HCT116 (cell line): ENCODE results near the gene WNT11. TPM values are rescaled to one million over a fixed set of nuclear protein-coding genes. Genes with fewer than 3 reads are reported as not detected.

Source experiments
- ATAC-seq: fragments of 200-7000 bp; cut with Tn5 transposase; 2 replicates; pipeline ENCODE4 v1.9.1; 2020; ENCODE audit warnings: mild to moderate bottlenecking, moderate library complexity
- BruUV-seq: library from RNA; stranded (reverse); fragments of 400-500 nt; replicated peaks from 2 replicates; lab custom pipeline; 2021; lab: Mats Ljungman, UMichigan
- CTCF ChIA-PET: fragments of 300-600 bp; sonication (Branson Sonifier 250); formaldehyde crosslinking; loops from one replicate; lab custom pipeline; 2021; ENCODE audit warnings: antibody characterized with exemption; lab: Charles Lee
- POLR2A ChIA-PET: fragments of 300-600, 350-600 bp; sonication (Branson Sonifier 250); formaldehyde crosslinking; loops from one replicate; lab custom pipeline; 2021; ENCODE audit warnings: antibody characterized with exemption; lab: Charles Lee
- RAD21 ChIA-PET, 2 experiments: fragments of 300-600 bp; sonication (Branson Sonifier 250); formaldehyde crosslinking; loops; one replicate each; lab custom pipeline; 2023; ENCODE audit warnings: low total read pairs in 2 of 2; ENCODE audit not compliant: uncharacterized antibody in 2 of 2, unreplicated experiment in 2 of 2, low non-redundant PET in 1 of 2; lab: Charles Lee
- DNase-seq: peaks from one replicate; pipeline ENCODE4 v3.0.0-alpha.2; 2010; ENCODE audit warnings: low read depth, low spot score
- H2AFZ ChIP-seq: fragments of 200-600 bp; shearing (Covaris generic), sonication (generic); 2 replicates; pipeline ENCODE4 v1.6.1; 2017; ENCODE audit warnings: low read depth, mixed run types, mixed read lengths, antibody characterized with exemption, low read length; ENCODE audit not compliant: poor library complexity, severe bottlenecking
- H3K27ac ChIP-seq: 2 replicates; pipeline ENCODE4 v1.5.1; 2012; ENCODE audit warnings: low read depth, low read length
- H3K27me3 ChIP-seq: fragments of 200-600 bp; sonication (generic); 2 replicates; pipeline ENCODE4 v1.6.1; 2016; ENCODE audit warnings: mixed run types, low read length, mixed read lengths; ENCODE audit not compliant: insufficient read depth
- H3K36me3 ChIP-seq, 2 experiments: fragments of 200-500 bp in 1 of 2; fragments of 200-600 bp in 1 of 2; sonication (Bioruptor generic) in 1 of 2; sonication (generic) in 1 of 2; 2 replicates each; pipeline versions ENCODE4 v1.5.1 to v1.6.1; 2014 to 2016; ENCODE audit warnings: low read length in 2 of 2, inconsistent platforms in 1 of 2, mixed read lengths in 1 of 2, mixed run types in 1 of 2; ENCODE audit not compliant: insufficient read depth in 2 of 2, control insufficient read depth in 1 of 2
- H3K4me1 ChIP-seq, 2 experiments: fragments of 200-600 bp in 1 of 2; sonication (generic) in 1 of 2; 2 replicates each; pipeline versions ENCODE4 v1.5.1 to v1.6.1; 2012 to 2017; ENCODE audit warnings: low read length in 2 of 2, inconsistent platforms in 1 of 2, mild to moderate bottlenecking in 1 of 2, mixed read lengths in 1 of 2, mixed run types in 1 of 2, moderate library complexity in 1 of 2; ENCODE audit not compliant: insufficient read depth in 2 of 2, control insufficient read depth in 1 of 2
- H3K4me2 ChIP-seq: fragments of 200-600 bp; sonication (generic); 2 replicates; pipeline ENCODE4 v1.6.1; 2017; ENCODE audit warnings: mixed run types, low read length, mixed read lengths
- H3K4me3 ChIP-seq, 2 experiments: fragments of 200-600 bp in 1 of 2; sonication (generic) in 1 of 2; replicated peaks in 1 of 2; 2 replicates each; pipeline ENCODE4 v1.5.1; 2011 to 2016; ENCODE audit warnings: low read length in 2 of 2, control low read depth in 1 of 2, low read depth in 1 of 2, mild to moderate bottlenecking in 1 of 2, mixed read lengths in 1 of 2, mixed run types in 1 of 2
- H3K79me2 ChIP-seq: fragments of 200-600 bp; sonication (generic); 2 replicates; pipeline ENCODE4 v1.6.1; 2017; ENCODE audit warnings: mild to moderate bottlenecking, mixed run types, low read length, moderate library complexity, mixed read lengths; ENCODE audit not compliant: insufficient read depth
- H3K9ac ChIP-seq: fragments of 200-600 bp; sonication (generic); 2 replicates; pipeline ENCODE4 v1.6.1; 2016; ENCODE audit warnings: low read length, mixed read lengths
- H3K9me2 ChIP-seq: fragments of 200-600 bp; sonication (generic), shearing (Covaris generic); 2 replicates; pipeline ENCODE4 v1.6.1; 2017; ENCODE audit warnings: mixed run types, mild to moderate bottlenecking, moderate library complexity; ENCODE audit not compliant: insufficient read depth
- H3K9me3 ChIP-seq, 2 experiments: fragments of 200-500 bp in 1 of 2; fragments of 200-600 bp in 1 of 2; sonication (Bioruptor generic) in 1 of 2; sonication (generic) in 1 of 2; 2 replicates each; pipeline ENCODE4 v1.6.1; 2014 to 2017; ENCODE audit warnings: low read length in 2 of 2, mixed read lengths in 2 of 2, inconsistent platforms in 1 of 2, low read depth in 1 of 2, mild to moderate bottlenecking in 1 of 2, mixed run types in 1 of 2, moderate library complexity in 1 of 2; ENCODE audit not compliant: control insufficient read depth in 1 of 2, insufficient read depth in 1 of 2
- H4K20me1 ChIP-seq: fragments of 200-600 bp; sonication (generic), shearing (Covaris generic); 2 replicates; pipeline ENCODE4 v1.6.1; 2017; ENCODE audit warnings: mixed run types, mild to moderate bottlenecking, moderate library complexity; ENCODE audit not compliant: insufficient read depth
- CEBPB ChIP-seq: IDR thresholded peaks from 2 replicates; pipeline ENCODE4 v1.6.1; 2012; ENCODE audit warnings: low read depth
- EGR1 ChIP-seq: IDR thresholded peaks from 2 replicates; pipeline ENCODE4 v1.6.1; 2012; ENCODE audit warnings: low read depth
- ELF1 ChIP-seq: IDR thresholded peaks from 2 replicates; pipeline ENCODE4 v1.6.1; 2012; ENCODE audit warnings: low read depth, borderline replicate concordance
- EZH2phosphoT487 ChIP-seq: fragments of 200-600 bp; IDR thresholded peaks from 2 replicates; pipeline ENCODE4 v1.6.1; 2018; ENCODE audit warnings: antibody characterized with exemption, borderline replicate concordance
- POLR2A ChIP-seq: IDR thresholded peaks from 2 replicates; pipeline ENCODE4 v1.7.0; 2011; ENCODE audit warnings: borderline replicate concordance; ENCODE audit not compliant: insufficient read depth, insufficient read length; ENCODE audit errors: extremely low read depth
- RAD21 ChIP-seq: IDR thresholded peaks from 2 replicates; pipeline ENCODE4 v1.6.1; 2012; ENCODE audit warnings: low read depth, mild to moderate bottlenecking
- SP1 ChIP-seq: IDR thresholded peaks from 2 replicates; pipeline ENCODE4 v1.6.1; 2012; ENCODE audit warnings: low read depth
- SRF ChIP-seq: IDR thresholded peaks from 2 replicates; pipeline ENCODE4 v1.6.1; 2012; ENCODE audit warnings: low read depth
- TCF7L2 ChIP-seq: IDR thresholded peaks from 2 replicates; pipeline ENCODE4 v1.7.0; 2011; ENCODE audit warnings: borderline replicate concordance, inconsistent platforms; ENCODE audit not compliant: insufficient read depth, insufficient read length; ENCODE audit errors: extremely low read depth
- YY1 ChIP-seq: IDR thresholded peaks from 2 replicates; pipeline ENCODE4 v1.6.1; 2011; ENCODE audit warnings: low read length, low read depth, moderate library complexity, mild to moderate bottlenecking; ENCODE audit not compliant: insufficient replicate concordance; ENCODE audit errors: extremely low read depth
- ZFX ChIP-seq: fragments of 450-650 bp; IDR thresholded peaks from 2 replicates; pipeline ENCODE4 v1.6.1; 2017
- ZNF274 ChIP-seq: fragments of 200-500 bp; sonication (Bioruptor generic); IDR thresholded peaks from 2 replicates; pipeline ENCODE4 v1.6.1; 2014; ENCODE audit warnings: mild to moderate bottlenecking, low read depth, low read length, inconsistent platforms
- intact Hi-C: fragments of 100-400 bp; cut with micrococcal nuclease; formaldehyde crosslinking; loops from 2 replicates; pipeline ENCODE4 v1.10.0; 2022
- total RNA-seq: library from RNA; stranded (reverse); gene quantifications from one replicate; pipeline ENCODE4 v1.2.1, GENCODE V29; 2021; ENCODE audit not compliant: unreplicated experiment
- TF ChIP-seq, protein P1 (sequence below): IDR thresholded peaks from 2 replicates; pipeline ENCODE4 v1.6.1; 2012; ENCODE audit warnings: low read depth
- TF ChIP-seq, protein P2 (sequence below), 3 experiments: fragments of 200-600 bp in 1 of 3; sonication (generic) in 1 of 3; IDR thresholded peaks in 2 of 3; conservative IDR thresholded peaks in 1 of 3; 2 replicates each; pipeline ENCODE4 v1.5.1; 2012 to 2017; ENCODE audit warnings: low read depth in 2 of 3, low read length in 2 of 3, antibody characterized with exemption in 1 of 3, borderline replicate concordance in 1 of 3, control low read depth in 1 of 3, mild to moderate bottlenecking in 1 of 3, mixed read lengths in 1 of 3, mixed run types in 1 of 3, moderate library complexity in 1 of 3; ENCODE audit not compliant: insufficient read depth in 1 of 3
- TF ChIP-seq, protein P3 (sequence below): IDR thresholded peaks from 2 replicates; pipeline ENCODE4 v1.6.1; 2012
- TF ChIP-seq, protein P4 (sequence below): IDR thresholded peaks from 2 replicates; pipeline ENCODE4 v1.6.1; 2012
- TF ChIP-seq, protein P5 (sequence below): IDR thresholded peaks from 2 replicates; pipeline ENCODE4 v1.6.1; 2011; ENCODE audit warnings: mild to moderate bottlenecking, low read length, moderate library complexity; ENCODE audit not compliant: insufficient replicate concordance; ENCODE audit errors: extremely low read depth

Gene WNT11
- total RNA-seq, 1 experiment from 2014 or later, result 1.9 TPM

DNA sequence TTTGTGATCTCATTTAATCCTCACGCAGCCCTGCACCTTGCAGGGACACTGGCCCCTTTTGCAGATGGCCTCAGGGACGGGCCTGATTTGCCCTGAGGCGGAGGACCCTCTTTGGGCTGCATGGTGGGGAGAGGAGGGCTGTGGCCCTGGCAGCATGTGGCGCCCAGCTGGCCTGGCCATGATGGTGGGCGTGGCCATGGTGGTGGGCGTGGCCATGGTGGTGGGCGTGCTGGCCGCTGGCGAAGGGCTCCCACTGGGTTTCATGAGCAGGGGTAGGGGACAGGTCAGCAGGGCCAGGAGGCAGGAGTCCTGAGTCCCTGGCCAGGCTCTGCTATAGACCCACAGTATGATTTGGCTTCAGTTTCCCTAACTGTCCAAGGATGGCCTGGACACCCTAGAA, 13.1 kb downstream of the WNT11 start:
- H4K20me1 ChIP-seq, result no peaks in the 10 kb centered on the region
- no peak overlapping the region for H3K9ac ChIP-seq
- no TSS peak for BruUV-seq
- DNase-seq (no peak), ATAC-seq (peak; percentile 56; the same call in 1 of the 2 replicates)
- H3K9me3 ChIP-seq, result no peaks in the 10 kb centered on the region
- no peak overlapping the region for H3K4me2 ChIP-seq
- ChIA-PET CTCF (no interaction called here), POLR2A (no interaction called here), RAD21 (no interaction called here)
- intact Hi-C loops, result no loop called here
- no peaks in the 10 kb centered on the region for H3K9me2 ChIP-seq
- TF ChIP-seq YY1 (no peak), EZH2phosphoT487 (no peak), SP1 (no peak), TCF7L2 (no peak), ZNF274 (no peak), ELF1 (no peak), CEBPB (no peak), SRF (no peak), POLR2A (no peak), ZFX (no peak), RAD21 (no peak), EGR1 (no peak)
- TF ChIP-seq, protein P1, sequence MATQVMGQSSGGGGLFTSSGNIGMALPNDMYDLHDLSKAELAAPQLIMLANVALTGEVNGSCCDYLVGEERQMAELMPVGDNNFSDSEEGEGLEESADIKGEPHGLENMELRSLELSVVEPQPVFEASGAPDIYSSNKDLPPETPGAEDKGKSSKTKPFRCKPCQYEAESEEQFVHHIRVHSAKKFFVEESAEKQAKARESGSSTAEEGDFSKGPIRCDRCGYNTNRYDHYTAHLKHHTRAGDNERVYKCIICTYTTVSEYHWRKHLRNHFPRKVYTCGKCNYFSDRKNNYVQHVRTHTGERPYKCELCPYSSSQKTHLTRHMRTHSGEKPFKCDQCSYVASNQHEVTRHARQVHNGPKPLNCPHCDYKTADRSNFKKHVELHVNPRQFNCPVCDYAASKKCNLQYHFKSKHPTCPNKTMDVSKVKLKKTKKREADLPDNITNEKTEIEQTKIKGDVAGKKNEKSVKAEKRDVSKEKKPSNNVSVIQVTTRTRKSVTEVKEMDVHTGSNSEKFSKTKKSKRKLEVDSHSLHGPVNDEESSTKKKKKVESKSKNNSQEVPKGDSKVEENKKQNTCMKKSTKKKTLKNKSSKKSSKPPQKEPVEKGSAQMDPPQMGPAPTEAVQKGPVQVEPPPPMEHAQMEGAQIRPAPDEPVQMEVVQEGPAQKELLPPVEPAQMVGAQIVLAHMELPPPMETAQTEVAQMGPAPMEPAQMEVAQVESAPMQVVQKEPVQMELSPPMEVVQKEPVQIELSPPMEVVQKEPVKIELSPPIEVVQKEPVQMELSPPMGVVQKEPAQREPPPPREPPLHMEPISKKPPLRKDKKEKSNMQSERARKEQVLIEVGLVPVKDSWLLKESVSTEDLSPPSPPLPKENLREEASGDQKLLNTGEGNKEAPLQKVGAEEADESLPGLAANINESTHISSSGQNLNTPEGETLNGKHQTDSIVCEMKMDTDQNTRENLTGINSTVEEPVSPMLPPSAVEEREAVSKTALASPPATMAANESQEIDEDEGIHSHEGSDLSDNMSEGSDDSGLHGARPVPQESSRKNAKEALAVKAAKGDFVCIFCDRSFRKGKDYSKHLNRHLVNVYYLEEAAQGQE, result no peak
- TF ChIP-seq, protein P2, sequence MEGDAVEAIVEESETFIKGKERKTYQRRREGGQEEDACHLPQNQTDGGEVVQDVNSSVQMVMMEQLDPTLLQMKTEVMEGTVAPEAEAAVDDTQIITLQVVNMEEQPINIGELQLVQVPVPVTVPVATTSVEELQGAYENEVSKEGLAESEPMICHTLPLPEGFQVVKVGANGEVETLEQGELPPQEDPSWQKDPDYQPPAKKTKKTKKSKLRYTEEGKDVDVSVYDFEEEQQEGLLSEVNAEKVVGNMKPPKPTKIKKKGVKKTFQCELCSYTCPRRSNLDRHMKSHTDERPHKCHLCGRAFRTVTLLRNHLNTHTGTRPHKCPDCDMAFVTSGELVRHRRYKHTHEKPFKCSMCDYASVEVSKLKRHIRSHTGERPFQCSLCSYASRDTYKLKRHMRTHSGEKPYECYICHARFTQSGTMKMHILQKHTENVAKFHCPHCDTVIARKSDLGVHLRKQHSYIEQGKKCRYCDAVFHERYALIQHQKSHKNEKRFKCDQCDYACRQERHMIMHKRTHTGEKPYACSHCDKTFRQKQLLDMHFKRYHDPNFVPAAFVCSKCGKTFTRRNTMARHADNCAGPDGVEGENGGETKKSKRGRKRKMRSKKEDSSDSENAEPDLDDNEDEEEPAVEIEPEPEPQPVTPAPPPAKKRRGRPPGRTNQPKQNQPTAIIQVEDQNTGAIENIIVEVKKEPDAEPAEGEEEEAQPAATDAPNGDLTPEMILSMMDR (IDR thresholded peaks at IDR 0.05 in 2 of 3, conservative IDR thresholded peaks at IDR 0.05 in 1 of 3; ENCODE audit: borderline replicate concordance in 1 of 3, insufficient read depth in 1 of 3, low read depth in 2 of 3, low read length in 2 of 3), result no peak
- TF ChIP-seq, protein P3, sequence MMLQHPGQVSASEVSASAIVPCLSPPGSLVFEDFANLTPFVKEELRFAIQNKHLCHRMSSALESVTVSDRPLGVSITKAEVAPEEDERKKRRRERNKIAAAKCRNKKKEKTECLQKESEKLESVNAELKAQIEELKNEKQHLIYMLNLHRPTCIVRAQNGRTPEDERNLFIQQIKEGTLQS, result no peak
- TF ChIP-seq, protein P4, sequence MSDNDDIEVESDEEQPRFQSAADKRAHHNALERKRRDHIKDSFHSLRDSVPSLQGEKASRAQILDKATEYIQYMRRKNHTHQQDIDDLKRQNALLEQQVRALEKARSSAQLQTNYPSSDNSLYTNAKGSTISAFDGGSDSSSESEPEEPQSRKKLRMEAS, result no peak
- TF ChIP-seq, protein P5, sequence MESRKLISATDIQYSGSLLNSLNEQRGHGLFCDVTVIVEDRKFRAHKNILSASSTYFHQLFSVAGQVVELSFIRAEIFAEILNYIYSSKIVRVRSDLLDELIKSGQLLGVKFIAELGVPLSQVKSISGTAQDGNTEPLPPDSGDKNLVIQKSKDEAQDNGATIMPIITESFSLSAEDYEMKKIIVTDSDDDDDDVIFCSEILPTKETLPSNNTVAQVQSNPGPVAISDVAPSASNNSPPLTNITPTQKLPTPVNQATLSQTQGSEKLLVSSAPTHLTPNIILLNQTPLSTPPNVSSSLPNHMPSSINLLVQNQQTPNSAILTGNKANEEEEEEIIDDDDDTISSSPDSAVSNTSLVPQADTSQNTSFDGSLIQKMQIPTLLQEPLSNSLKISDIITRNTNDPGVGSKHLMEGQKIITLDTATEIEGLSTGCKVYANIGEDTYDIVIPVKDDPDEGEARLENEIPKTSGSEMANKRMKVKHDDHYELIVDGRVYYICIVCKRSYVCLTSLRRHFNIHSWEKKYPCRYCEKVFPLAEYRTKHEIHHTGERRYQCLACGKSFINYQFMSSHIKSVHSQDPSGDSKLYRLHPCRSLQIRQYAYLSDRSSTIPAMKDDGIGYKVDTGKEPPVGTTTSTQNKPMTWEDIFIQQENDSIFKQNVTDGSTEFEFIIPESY, result no peak
- H2AFZ ChIP-seq, result no peak overlapping the region
- H3K27ac ChIP-seq, result no peak overlapping the region
- no peaks in the 10 kb centered on the region for H3K36me3 ChIP-seq
- no peaks in the 10 kb centered on the region for H3K79me2 ChIP-seq
- no peaks in the 10 kb centered on the region for H3K27me3 ChIP-seq
- H3K4me1 ChIP-seq, result no peaks in the 10 kb centered on the region
- no peak overlapping the region for H3K4me3 ChIP-seq
